IMR-90 (cell line): ENCODE measurements around the gene SRBD1. TPM values are rescaled to one million over a fixed set of nuclear protein-coding genes. Genes with fewer than 3 reads are reported as not detected.
A peak's percentile ranks its signal among the peaks of the same experiment; 100 is the strongest.

Experiments used
- ATAC-seq: fragments of 200-7000 bp; cut with Tn5 transposase; 2 replicates; pipeline ENCODE4 v1.9.1; 2020; ENCODE audit warnings: low read depth, mild to moderate bottlenecking, moderate library complexity
- BruUV-seq: library from RNA; stranded (reverse); fragments of 400-500 nt; replicated peaks from 2 replicates; lab custom pipeline; 2021; lab: Mats Ljungman, UMichigan
- CTCF ChIA-PET: fragments of 300-600 bp; formaldehyde crosslinking; extraction: SDS; loops from one replicate; lab custom pipeline; 2021; ENCODE audit warnings: antibody characterized with exemption; lab: Yijun Ruan, JAX
- POLR2A ChIA-PET: fragments of 300-600 bp; sonication (Branson Sonifier 250); formaldehyde crosslinking; loops from one replicate; lab custom pipeline; 2022; ENCODE audit warnings: antibody characterized with exemption; ENCODE audit not compliant: unreplicated experiment; lab: Charles Lee
- DNase-seq: peaks from one replicate; pipeline ENCODE4 v3.0.0; 2013
- H2AFZ ChIP-seq: replicated peaks from 2 replicates; pipeline ENCODE3; 2013; ENCODE audit warnings: low read length, mild to moderate bottlenecking; ENCODE audit not compliant: poor library complexity
- H2AK5ac ChIP-seq: 2 replicates; pipeline ENCODE4 v1.6.1; 2013; ENCODE audit warnings: low read depth, low read length, inconsistent platforms
- H2AK9ac ChIP-seq: replicated peaks from 2 replicates; pipeline ENCODE3; 2013; ENCODE audit warnings: mild to moderate bottlenecking, low read depth, low read length, moderate library complexity; ENCODE audit not compliant: poor library complexity
- H2BK120ac ChIP-seq: 2 replicates; pipeline ENCODE4 v1.6.1; 2013; ENCODE audit warnings: low read depth, low read length, inconsistent platforms
- H2BK15ac ChIP-seq: 3 replicates; pipeline ENCODE4 v1.6.1; 2013; ENCODE audit warnings: low read depth, low read length, inconsistent platforms
- H2BK20ac ChIP-seq: 2 replicates; pipeline ENCODE4 v1.6.1; 2013; ENCODE audit warnings: low read depth, mild to moderate bottlenecking, inconsistent platforms, low read length, moderate library complexity
- H2BK5ac ChIP-seq: 2 replicates; pipeline ENCODE4 v1.6.1; 2013; ENCODE audit warnings: mild to moderate bottlenecking, low read depth, low read length, inconsistent platforms; ENCODE audit not compliant: poor library complexity, severe bottlenecking
- H3K14ac ChIP-seq: replicated peaks from 2 replicates; pipeline ENCODE4 v1.6.1; 2013; ENCODE audit warnings: low read depth, low read length, inconsistent platforms
- H3K18ac ChIP-seq: 2 replicates; pipeline ENCODE4 v1.6.1; 2013; ENCODE audit warnings: low read depth, low read length, control low read depth
- H3K23ac ChIP-seq: 2 replicates; pipeline ENCODE4 v1.6.1; 2013; ENCODE audit warnings: low read depth, low read length, inconsistent platforms
- H3K27ac ChIP-seq: 2 replicates; pipeline ENCODE4 v1.5.1; 2013; ENCODE audit warnings: mild to moderate bottlenecking, control low read depth, low read length; ENCODE audit not compliant: insufficient read depth
- H3K27me3 ChIP-seq: 2 replicates; pipeline ENCODE4 v1.6.1; 2013; ENCODE audit warnings: low read length; ENCODE audit not compliant: control insufficient read depth, insufficient read depth
- H3K36me3 ChIP-seq: 2 replicates; pipeline ENCODE4 v1.6.1; 2013; ENCODE audit warnings: low read length, mixed read lengths; ENCODE audit not compliant: control insufficient read depth, insufficient read depth
- H3K4ac ChIP-seq: 2 replicates; pipeline ENCODE4 v1.6.1; 2013; ENCODE audit warnings: low read depth, low read length, inconsistent platforms
- H3K4me1 ChIP-seq: 2 replicates; pipeline ENCODE4 v1.6.1; 2013; ENCODE audit warnings: low read length, mixed read lengths; ENCODE audit not compliant: control insufficient read depth, insufficient read depth
- H3K4me2 ChIP-seq: 2 replicates; pipeline ENCODE4 v1.6.1; 2013; ENCODE audit warnings: low read depth, mild to moderate bottlenecking, control low read depth, low read length, moderate library complexity
- H3K4me3 ChIP-seq: 2 replicates; pipeline ENCODE4 v1.5.1; 2013; ENCODE audit warnings: low read depth, mild to moderate bottlenecking, control low read depth, low read length, moderate library complexity; ENCODE audit not compliant: insufficient read depth
- H3K56ac ChIP-seq: 2 replicates; pipeline ENCODE4 v1.6.1; 2013; ENCODE audit warnings: low read length, inconsistent platforms; ENCODE audit not compliant: insufficient read depth; ENCODE audit errors: extremely low read depth
- H3K79me1 ChIP-seq, 2 experiments: 2 replicates each; pipeline ENCODE4 v1.6.1; 2013; ENCODE audit warnings: low read length in 2 of 2, inconsistent platforms in 1 of 2, low read depth in 1 of 2
- H3K9ac ChIP-seq: 2 replicates; pipeline ENCODE4 v1.6.1; 2013; ENCODE audit warnings: low read depth, low read length, control low read depth
- H3K9me1 ChIP-seq: 2 replicates; pipeline ENCODE4 v1.6.1; 2013; ENCODE audit warnings: low read length, inconsistent platforms; ENCODE audit not compliant: insufficient read depth
- H3K9me3 ChIP-seq: 2 replicates; pipeline ENCODE4 v1.6.1; 2013; ENCODE audit warnings: low read length; ENCODE audit not compliant: control insufficient read depth, insufficient read depth
- H4K20me1 ChIP-seq: 2 replicates; pipeline ENCODE4 v1.6.1; 2013; ENCODE audit warnings: low read length, inconsistent platforms; ENCODE audit not compliant: insufficient read depth
- H4K5ac ChIP-seq: 2 replicates; pipeline ENCODE4 v1.6.1; 2013; ENCODE audit warnings: mild to moderate bottlenecking, low read depth, low read length, control low read depth
- H4K8ac ChIP-seq, 2 experiments: 2 replicates each; pipeline ENCODE4 v1.6.1; 2013; ENCODE audit warnings: low read depth in 2 of 2, low read length in 2 of 2, control low read depth in 1 of 2, inconsistent platforms in 1 of 2
- H4K91ac ChIP-seq: 2 replicates; pipeline ENCODE4 v1.6.1; 2013; ENCODE audit warnings: low read depth, low read length, inconsistent platforms; ENCODE audit not compliant: insufficient read depth
- BHLHE40 ChIP-seq: fragments of 150-350 bp; IDR thresholded peaks from 2 replicates; pipeline ENCODE4 v1.6.1; 2016; ENCODE audit warnings: mild to moderate bottlenecking, low read depth, low read length
- CEBPB ChIP-seq: IDR thresholded peaks from 2 replicates; pipeline ENCODE4 v1.6.1; 2012; ENCODE audit warnings: low read depth, low read length, improper control_type of control experiment
- CHD1 ChIP-seq: IDR thresholded peaks from 2 replicates; pipeline ENCODE4 v1.6.1; 2012; ENCODE audit warnings: low read depth, low read length, improper control_type of control experiment
- FOS ChIP-seq: fragments of 150-350 bp; IDR thresholded peaks from 2 replicates; pipeline ENCODE4 v1.6.1; 2016; ENCODE audit warnings: low read depth, low read length
- MAFK ChIP-seq: IDR thresholded peaks from 2 replicates; pipeline ENCODE4 v1.6.1; 2012; ENCODE audit warnings: low read depth, low read length, improper control_type of control experiment
- MAZ ChIP-seq: IDR thresholded peaks from 2 replicates; pipeline ENCODE4 v1.6.1; 2012; ENCODE audit warnings: low read depth, mild to moderate bottlenecking, low read length, improper control_type of control experiment, moderate library complexity, borderline replicate concordance
- NFE2L2 ChIP-seq: fragments of 150-350 bp; IDR thresholded peaks from 2 replicates; pipeline ENCODE4 v1.6.1; 2016; ENCODE audit warnings: low read depth, mild to moderate bottlenecking, low read length
- POLR2A ChIP-seq: IDR thresholded peaks from 2 replicates; pipeline ENCODE4 v1.6.1; 2012; ENCODE audit warnings: mild to moderate bottlenecking, low read depth, low read length
- RAD21 ChIP-seq: IDR thresholded peaks from 2 replicates; pipeline ENCODE4 v1.6.1; 2012; ENCODE audit warnings: low read length, improper control_type of control experiment
- RCOR1 ChIP-seq: IDR thresholded peaks from 2 replicates; pipeline ENCODE4 v1.6.1; 2012; ENCODE audit warnings: mild to moderate bottlenecking, low read length, improper control_type of control experiment; ENCODE audit not compliant: insufficient replicate concordance
- RFX5 ChIP-seq: IDR thresholded peaks from 2 replicates; pipeline ENCODE4 v1.8.0; 2012; ENCODE audit warnings: low read depth, mild to moderate bottlenecking, low read length, moderate library complexity
- USF2 ChIP-seq: fragments of 150-350 bp; IDR thresholded peaks from 2 replicates; pipeline ENCODE4 v1.6.1; 2017; ENCODE audit warnings: mild to moderate bottlenecking, antibody characterized with exemption, low read length, low read depth
- WGBS, 2 experiments: methylation state at CpG; one replicate each; pipeline versions ENCODE4 v1.1.5 to v1.1.7; 2013; ENCODE audit warnings: missing lambda C conversion rate in 2 of 2; ENCODE audit not compliant: insufficient read length in 1 of 2; ENCODE audit errors: extremely low coverage in 2 of 2; 5-methylcytosine and 5-hydroxymethylcytosine counted together
- dilution Hi-C: fragments of 300-500 bp; cut with HindIII; formaldehyde crosslinking; loops from one replicate; pipeline ENCODE4 v1.14.3; 2018; ENCODE audit warnings: low sequenced_read_pairs; ENCODE audit not compliant: unreplicated experiment
- in situ Hi-C: fragments of 300-500 bp; cut with MboI; formaldehyde crosslinking; loops from 3 replicates; pipeline ENCODE4 v1.14.3; 2019; ENCODE audit warnings: low sequenced_read_pairs, inconsistent platforms, mixed read lengths
- intact Hi-C: fragments of 100-400 bp; cut with micrococcal nuclease; formaldehyde crosslinking; loops from 2 replicates; pipeline ENCODE4 v1.10.0; 2022
- polyA plus RNA-seq, 3 experiments: library from polyadenylated mRNA; depleted of rRNA; stranded (reverse); fragments of >200 nt; gene quantifications; 2 replicates each; pipeline ENCODE4 v1.2.3, GENCODE V29; 2012; ENCODE audit warnings: low replicate concordance in 1 of 3
- total RNA-seq: library from RNA; depleted of rRNA; stranded (reverse); fragments of >200 nt; gene quantifications from 2 replicates; pipeline ENCODE4 v1.2.3, GENCODE V29; 2012
- TF ChIP-seq, protein P1 (sequence below): conservative IDR thresholded peaks from 2 replicates; pipeline ENCODE4 v1.5.1; 2012; ENCODE audit warnings: mild to moderate bottlenecking, low read depth, low read length, improper control_type of control experiment
- TF ChIP-seq, protein P2 (sequence below): fragments of 150-350 bp; IDR thresholded peaks from 2 replicates; pipeline ENCODE4 v1.6.1; 2016; ENCODE audit warnings: low read depth, mild to moderate bottlenecking, low read length, moderate library complexity, borderline replicate concordance

SRBD1 gene
- total and polyA plus RNA-seq, 2 of the 4 experiments (the other 2 are of a cell fraction): 3.5 to 14.7 TPM

DNA sequence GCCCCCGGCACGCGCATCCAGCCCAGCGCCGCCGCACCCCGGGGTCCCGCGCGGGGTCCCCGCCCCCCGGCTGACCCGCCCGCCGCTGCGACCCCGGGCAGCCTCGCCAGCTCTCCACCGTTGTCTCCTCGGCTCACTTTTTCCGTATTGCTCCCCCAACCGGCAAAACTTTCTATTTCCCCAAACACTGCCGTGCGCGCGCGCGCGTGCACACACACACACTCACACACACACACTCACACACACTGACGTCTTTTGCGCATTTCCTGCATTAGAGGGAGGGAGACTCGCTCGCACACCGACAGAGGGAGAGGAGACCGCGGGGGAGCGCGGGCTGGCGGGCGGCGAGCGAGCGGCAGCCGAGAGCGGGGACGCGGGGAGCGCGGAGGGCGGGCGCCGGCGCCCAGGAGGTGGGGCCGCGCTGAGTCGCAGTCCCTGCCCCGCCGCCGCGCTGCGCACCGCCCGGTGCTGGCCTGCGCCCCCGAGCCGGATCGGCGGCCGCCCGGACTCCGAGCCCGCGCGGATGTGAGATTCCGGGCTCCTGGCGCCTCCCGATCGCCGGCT is 39.9 kb upstream of the SRBD1 start:
- H4K5ac ChIP-seq: no peak overlapping the region
- intact Hi-C loops (loop anchor here (1.0 to 5.0 kb wide), 3 partner anchors 106 to 285 kb away; no protein-coding TSS in a partner anchor), dilution Hi-C loops (no loop called here), in situ Hi-C loops (no loop called here)
- peak overlapping the region; percentile 66 for H3K9ac ChIP-seq
- H4K91ac ChIP-seq: no peak overlapping the region
- no peak overlapping the region for H2AK5ac ChIP-seq
- no peak overlapping the region; the same call in 1 of the 2 replicates for H3K4me2 ChIP-seq
- no peaks in the 10 kb centered on the region for H3K9me3 ChIP-seq
- H2AFZ ChIP-seq: peak overlapping the region; percentile 95
- CTCF ChIA-PET: interaction anchor here (0.6 to 1.5 kb wide), 4 partner anchors 82 to 674 kb away, joined by 3 to 4 read pairs (median 3); no protein-coding TSS in a partner anchor
- peaks cover 4% of the 10 kb centered on the region for H3K4me1 ChIP-seq
- BruUV-seq: no TSS peak
- ATAC-seq (peak; percentile 84), DNase-seq (peak; percentile 98)
- 0 out of 2 replicates have a peak overlapping the region, but pooled peaks have one; percentile 4 for H3K14ac ChIP-seq
- no peaks in the 10 kb centered on the region for H3K27me3 ChIP-seq
- no peak overlapping the region for H4K8ac ChIP-seq
- POLR2A ChIA-PET: interaction anchor here (0.6 kb wide), 1 partner anchor 93 kb away, joined by 3 read pairs; no protein-coding TSS in a partner anchor
- 0% methylated on average over 40 of the region's 79 CpGs; no CpG with 5 or more reads in 1 of the 2 experiments for WGBS, 2 experiments
- no peak overlapping the region for H3K23ac ChIP-seq
- H2BK120ac ChIP-seq: no peak overlapping the region
- no peak overlapping the region for H2BK20ac ChIP-seq
- H3K79me1 ChIP-seq: peaks cover 22 to 46% of the 10 kb centered on the region in 2 experiments
- H3K18ac ChIP-seq: no peak overlapping the region
- H3K4me3 ChIP-seq: peak overlapping the region; percentile 49
- peak overlapping the region; percentile 45; the same call in 1 of the 2 replicates for H3K56ac ChIP-seq
- peak overlapping the region; percentile 56 for H2AK9ac ChIP-seq
- peak overlapping the region; percentile 83 for H3K27ac ChIP-seq
- H2BK5ac ChIP-seq: peak overlapping the region; percentile 80
- no peaks in the 10 kb centered on the region for H3K36me3 ChIP-seq
- H2BK15ac ChIP-seq: no peak overlapping the region
- peaks cover 8% of the 10 kb centered on the region; the same call in 1 of the 2 replicates for H4K20me1 ChIP-seq
- peak overlapping the region; percentile 28; the same call in 1 of the 2 replicates for H3K4ac ChIP-seq
- H3K9me1 ChIP-seq: no peaks in the 10 kb centered on the region
- TF ChIP-seq BHLHE40 (peak; percentile 82; the same call in 1 of the 2 replicates), FOS (0 out of 2 replicates have a peak, but pooled peaks have one; percentile 34), RAD21 (peak; percentile 47), RCOR1 (peak; percentile 71), POLR2A (peak; percentile 86), MAZ (peak; percentile 90), CHD1 (no peak), USF2 (0 out of 2 replicates have a peak, but pooled peaks have one; percentile 6), CEBPB (no peak), RFX5 (no peak), NFE2L2 (no peak), MAFK (no peak)
- TF ChIP-seq, protein P1, sequence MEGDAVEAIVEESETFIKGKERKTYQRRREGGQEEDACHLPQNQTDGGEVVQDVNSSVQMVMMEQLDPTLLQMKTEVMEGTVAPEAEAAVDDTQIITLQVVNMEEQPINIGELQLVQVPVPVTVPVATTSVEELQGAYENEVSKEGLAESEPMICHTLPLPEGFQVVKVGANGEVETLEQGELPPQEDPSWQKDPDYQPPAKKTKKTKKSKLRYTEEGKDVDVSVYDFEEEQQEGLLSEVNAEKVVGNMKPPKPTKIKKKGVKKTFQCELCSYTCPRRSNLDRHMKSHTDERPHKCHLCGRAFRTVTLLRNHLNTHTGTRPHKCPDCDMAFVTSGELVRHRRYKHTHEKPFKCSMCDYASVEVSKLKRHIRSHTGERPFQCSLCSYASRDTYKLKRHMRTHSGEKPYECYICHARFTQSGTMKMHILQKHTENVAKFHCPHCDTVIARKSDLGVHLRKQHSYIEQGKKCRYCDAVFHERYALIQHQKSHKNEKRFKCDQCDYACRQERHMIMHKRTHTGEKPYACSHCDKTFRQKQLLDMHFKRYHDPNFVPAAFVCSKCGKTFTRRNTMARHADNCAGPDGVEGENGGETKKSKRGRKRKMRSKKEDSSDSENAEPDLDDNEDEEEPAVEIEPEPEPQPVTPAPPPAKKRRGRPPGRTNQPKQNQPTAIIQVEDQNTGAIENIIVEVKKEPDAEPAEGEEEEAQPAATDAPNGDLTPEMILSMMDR: peak; percentile 58
- TF ChIP-seq, protein P2, sequence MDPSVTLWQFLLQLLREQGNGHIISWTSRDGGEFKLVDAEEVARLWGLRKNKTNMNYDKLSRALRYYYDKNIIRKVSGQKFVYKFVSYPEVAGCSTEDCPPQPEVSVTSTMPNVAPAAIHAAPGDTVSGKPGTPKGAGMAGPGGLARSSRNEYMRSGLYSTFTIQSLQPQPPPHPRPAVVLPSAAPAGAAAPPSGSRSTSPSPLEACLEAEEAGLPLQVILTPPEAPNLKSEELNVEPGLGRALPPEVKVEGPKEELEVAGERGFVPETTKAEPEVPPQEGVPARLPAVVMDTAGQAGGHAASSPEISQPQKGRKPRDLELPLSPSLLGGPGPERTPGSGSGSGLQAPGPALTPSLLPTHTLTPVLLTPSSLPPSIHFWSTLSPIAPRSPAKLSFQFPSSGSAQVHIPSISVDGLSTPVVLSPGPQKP: no peak
